Renal cortical epithelial cell (primary cell): ENCODE results near the gene OLFML2A. TPM values are rescaled to one million over a fixed set of nuclear protein-coding genes. Genes with fewer than 3 reads are reported as not detected.
"Not testable (repeated sequence)": the region's sequence is repeated elsewhere in the genome, so short reads cannot be mapped to it uniquely, and the experiment has no call there.

ENCODE experiments used
- DNase-seq: peaks from one replicate; pipeline ENCODE4 v3.0.0-alpha.2; 2011; ENCODE audit warnings: low read depth
- total RNA-seq: library from RNA; depleted of rRNA; stranded (reverse); fragments of >200 nt; gene quantifications from 2 replicates; pipeline ENCODE4 v1.2.3, GENCODE V29; 2014

OLFML2A gene
- total RNA-seq, 1 donor from 2014 or later, result 6.6 TPM

DNA sequence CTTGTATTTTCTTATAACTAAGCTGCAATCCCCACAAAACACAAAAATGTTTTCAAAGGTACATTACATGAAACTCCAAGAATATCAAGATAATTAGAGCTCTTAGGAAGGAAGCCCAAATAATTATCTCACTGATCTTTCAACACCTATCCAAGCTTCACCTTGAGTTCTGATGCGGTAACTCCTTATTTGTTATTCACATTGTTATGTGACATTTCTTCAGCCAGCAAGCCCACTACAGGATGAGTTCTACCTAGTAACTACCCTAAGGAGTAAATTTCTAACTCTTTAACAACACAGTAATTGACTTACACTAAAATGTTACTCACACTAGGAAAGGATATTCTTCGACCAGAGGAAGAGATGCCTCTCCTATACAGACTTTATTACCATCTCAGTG, 15.7 kb upstream of the OLFML2A start:
- no peak for DNase-seq

DNA sequence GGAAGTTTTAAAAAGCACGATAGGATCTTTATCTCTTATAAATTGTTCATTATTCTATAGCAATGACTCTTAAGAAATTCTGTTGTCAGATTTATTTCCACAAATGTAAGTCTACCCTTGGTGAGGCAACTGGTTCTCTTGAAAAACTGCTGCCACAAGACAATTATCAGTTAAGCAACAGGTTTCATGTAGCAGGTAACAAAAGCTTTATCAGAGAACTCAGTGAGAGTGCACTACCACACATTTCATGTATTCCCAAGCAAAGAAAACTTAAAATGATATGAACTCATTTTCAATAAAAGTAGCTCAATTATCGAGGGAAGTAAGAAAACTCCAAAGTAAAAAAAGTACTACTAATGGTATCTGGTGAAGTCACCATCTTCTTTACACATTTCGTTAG, 15.2 kb upstream of the OLFML2A start:
- no peak for DNase-seq

DNA sequence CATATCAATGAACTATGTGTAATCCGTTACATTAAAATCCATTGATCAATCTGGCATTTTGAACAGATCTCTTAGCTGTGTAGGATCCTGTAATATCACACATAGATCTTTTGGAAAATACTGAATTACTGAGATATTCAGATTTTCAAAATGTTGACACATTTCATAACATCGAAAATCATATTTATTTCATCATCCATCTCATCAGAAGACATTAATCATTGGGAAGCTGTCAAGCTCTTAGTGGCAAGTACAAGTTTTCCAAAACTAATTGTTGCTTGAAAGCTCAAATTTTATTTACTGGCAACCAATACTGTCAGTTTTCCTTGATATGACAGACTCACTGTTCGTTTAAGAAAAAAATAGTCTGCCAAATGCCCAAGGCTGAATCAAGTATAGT, 14.3 kb upstream of the OLFML2A start:
- no peak for DNase-seq

DNA sequence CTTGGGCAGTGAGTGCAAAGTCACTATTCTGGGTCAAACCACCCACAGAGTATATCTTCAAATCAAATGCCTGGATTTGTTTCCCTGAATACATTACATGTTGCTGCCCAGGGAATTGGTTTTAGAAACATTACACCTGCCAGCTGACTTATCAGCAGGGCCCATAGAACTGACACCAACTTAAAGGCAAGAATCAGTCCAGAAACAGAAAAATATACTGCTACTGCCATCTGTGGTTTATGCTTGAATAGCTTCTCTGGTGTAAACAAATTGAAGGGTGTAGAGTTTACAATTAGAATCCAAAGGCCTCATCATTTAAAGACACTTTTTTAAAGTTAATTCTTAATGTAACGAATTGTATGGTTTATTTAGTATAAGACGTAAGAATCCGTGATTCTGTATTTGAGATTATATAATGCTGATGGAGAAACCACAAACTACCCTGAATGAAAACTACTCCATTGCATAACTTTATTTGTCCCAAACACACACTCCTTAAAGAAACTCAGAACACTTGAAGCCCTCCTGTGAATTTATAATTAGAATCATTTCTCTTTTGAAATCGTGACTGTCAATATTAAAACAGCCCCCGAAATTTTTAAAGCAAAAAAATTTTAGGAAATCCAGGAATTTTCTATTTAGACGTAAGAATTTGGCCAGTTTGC, 12.0 kb upstream of the OLFML2A start:
- DNase-seq, result peak; percentile 50

DNA sequence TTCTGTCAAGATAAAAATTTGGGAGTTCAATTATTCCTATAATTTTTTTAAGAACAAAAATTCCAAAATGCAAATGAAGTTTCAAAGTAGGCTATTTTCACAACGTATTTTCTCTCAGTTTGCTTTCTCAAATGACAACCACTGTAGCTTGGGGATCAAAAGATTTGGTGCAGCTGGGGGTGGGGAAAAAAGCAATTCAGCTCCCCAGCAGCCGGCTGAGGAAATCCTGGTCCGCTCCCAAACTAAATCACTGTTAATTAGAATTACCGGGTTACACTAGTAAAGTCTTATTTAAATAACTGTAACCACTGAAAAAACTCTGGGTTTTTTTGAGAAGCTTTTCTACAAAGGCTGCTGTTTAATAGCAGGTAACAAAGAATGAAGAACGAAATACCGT, 11.5 kb upstream of the OLFML2A start:
- DNase-seq, result no peak

DNA sequence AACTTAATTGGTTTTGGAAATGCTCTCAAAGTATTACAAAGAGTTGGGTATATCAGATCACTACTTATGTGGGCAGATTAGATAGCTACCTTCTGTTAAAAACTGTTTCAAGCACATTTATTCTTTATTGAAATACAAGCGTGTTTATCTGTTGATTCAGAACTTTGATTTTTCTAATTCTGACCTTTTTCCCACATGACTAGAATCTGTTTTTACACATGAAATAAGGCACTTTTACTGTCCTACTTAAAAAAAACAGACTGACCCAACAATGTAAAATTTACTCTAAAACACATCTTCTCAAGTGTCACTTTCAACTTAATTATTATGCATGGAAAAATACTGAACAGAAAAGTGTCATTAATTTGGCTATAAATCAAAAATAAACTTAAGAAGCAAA, 10.6 kb upstream of the OLFML2A start:
- no peak for DNase-seq

DNA sequence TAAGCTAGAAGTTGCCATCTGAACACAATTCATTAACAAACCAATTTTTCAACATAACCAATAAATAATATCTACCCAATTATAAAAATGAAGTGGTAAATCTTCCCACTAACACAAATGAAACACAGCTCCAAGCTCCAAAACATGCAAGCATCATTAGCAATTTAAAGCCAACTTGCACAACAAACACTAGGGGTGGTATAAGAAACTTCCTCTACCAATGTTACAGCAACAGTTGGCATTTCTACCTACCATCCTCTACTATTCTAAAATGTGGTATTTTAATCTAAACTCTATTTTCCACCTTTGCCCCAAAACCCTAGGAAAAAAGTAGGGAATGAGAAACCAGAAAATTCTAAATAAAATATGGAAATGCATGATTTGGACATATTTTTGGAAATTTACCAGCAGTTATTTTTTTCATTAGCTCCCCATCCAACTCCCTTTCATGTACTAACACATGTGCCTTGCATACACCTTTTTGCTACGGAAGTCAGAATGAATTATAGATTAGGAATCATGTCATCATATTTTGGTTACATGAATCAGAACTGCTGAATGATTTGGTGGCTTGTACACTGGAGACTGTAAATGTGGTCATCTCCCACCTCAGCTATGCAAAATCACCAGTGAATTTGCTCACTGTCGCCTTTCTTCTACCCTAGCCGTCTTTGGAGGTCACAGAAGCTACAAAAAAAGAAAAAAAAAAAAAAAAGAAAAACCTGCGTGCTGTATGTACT, 9.9 kb upstream of the OLFML2A start:
- no peak for DNase-seq

DNA sequence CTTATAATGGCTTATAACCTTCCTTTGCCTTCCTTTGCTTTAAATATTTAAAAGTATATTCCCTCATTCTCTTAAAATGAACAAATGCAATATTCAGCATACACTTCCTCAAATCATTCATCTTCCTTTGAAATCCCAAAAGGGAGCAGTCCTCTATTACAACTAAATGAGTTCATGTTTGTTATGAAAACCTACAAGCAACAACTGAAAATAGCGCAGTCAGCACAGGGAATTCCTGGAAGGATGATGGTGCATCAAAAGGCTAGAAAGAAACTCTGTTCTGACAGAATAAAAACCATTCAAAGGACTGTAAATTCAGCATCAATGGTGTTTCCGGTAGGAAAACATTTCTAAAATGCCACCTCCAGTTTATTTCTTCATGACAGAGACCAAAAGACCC, 9.1 kb upstream of the OLFML2A start:
- no peak for DNase-seq

DNA sequence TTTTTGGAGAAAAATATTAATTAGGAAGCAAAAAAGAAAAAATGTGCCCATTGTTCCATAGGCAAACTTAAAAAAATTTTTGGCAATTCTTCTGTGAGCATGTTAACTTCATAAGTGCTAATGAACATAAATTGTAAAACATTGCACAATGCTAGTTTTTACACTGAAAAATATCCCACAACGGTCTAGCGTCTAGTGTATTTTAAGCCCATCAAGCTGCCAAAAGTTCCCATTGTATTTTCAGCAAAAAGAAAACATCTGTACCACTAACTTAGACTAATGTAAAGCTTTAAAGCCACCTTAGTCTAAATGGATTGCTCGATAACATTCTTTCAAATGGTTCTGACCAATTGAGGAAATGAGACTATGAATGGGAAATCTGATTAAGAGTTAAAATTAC, 8.6 kb upstream of the OLFML2A start:
- no peak for DNase-seq

DNA sequence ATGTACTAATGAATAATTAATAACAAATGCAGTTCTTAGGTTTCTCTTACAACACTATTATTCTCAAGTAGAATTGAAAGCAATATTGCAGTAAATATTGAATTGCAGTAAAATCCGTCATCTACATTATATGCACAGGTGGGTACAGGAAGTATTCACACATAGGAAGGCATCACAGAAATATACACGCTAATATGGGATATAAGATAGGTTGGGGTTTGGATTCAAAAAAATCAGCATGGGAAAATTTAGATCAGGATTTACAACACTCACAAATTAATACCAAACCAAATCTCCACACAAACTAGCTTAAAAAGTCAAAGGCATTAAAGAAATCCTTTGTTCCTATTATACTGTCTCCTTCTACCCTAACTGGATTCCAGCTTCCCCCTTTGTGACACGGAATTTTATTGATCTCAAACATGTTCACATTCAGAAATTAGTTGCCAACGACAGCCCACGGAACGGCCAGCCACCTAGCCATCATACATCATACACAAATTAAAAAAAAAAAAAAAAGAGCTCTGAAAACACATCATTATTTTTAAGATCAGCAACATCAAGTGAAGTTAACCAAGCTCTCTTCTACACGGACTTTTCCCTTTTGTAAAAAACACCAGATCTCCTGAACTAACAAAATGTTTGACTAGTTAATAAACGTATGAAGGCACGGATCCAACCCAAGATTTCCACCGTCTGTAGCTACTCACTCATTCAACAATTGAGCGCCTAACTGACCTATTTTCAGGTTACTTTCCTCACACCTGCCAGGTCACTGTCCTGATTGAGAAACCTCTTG, 8.0 kb upstream of the OLFML2A start:
- DNase-seq, result no peak

DNA sequence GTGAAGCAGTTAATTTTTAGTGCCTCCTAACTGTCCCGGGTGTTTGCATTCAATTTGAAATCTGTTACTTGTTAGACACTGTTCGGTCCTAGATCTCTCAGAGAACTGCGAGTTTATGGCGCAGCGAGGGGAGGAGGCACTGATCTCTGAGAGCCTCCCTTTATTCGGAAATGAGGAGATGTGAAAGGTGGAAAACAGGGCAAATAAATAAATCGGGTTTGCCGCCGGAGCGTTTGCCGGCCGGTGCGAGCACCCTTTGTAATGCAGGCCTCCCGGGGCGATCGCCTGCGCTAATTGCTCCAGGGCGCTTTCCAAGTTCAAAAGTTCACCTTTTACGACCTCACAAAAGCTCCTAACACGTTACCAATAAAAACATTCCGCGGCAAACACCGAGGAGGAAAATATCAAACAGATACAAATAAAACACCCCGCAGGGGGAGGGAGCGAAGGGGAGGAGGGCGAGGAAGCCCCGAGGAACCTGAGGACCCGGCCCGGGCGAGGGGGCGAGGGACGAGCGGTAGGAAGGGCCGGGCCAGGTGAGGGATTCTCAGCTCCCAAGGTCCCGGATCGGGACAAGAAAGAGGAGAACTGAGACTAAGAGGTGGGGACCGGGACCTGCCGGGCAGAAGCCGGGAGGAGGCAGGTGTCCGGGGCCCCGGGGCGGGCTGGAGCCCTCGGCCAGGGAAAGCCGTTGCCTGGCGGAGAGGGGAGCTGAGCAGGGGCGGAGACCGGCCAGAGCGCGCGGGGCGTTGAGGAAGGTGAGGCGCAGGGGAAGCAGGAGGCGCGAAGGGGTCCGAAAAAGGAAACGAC, 7.2 kb upstream of the OLFML2A start:
- DNase-seq, result peak; percentile 39

DNA sequence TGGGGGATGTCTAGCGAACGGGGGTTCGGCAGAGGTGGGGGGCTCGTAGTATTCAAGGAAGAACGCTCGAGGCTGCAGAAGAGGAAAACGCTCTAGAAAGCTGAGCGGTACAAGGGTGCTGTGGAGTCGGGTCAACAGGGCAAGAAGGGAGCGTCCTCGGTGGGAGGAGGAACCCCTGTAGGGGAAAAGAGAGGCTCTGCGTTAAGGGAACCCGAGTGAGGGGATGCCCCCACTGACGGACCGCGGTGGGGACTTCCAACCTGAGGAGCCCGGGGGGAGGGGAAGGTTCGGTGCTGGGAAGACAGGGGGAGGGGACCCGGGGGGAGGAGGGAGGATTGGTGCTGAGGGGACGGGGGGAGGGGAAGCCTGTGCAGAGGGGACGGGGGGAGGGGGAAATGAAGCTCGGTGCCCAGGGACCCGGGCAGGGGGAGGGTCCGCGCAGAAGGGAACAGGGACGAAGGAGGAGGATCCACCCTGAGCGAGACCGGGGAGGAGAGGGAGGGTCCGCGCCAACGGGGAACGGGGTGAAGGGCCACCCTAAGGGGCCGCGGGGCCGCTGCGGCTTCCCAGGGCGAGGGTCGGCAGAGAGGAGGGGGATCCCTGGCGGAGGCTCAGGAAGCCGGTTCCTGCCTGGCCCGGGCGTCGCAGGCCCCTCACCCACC, 6.4 kb upstream of the OLFML2A start:
- DNase-seq, result no peak

DNA sequence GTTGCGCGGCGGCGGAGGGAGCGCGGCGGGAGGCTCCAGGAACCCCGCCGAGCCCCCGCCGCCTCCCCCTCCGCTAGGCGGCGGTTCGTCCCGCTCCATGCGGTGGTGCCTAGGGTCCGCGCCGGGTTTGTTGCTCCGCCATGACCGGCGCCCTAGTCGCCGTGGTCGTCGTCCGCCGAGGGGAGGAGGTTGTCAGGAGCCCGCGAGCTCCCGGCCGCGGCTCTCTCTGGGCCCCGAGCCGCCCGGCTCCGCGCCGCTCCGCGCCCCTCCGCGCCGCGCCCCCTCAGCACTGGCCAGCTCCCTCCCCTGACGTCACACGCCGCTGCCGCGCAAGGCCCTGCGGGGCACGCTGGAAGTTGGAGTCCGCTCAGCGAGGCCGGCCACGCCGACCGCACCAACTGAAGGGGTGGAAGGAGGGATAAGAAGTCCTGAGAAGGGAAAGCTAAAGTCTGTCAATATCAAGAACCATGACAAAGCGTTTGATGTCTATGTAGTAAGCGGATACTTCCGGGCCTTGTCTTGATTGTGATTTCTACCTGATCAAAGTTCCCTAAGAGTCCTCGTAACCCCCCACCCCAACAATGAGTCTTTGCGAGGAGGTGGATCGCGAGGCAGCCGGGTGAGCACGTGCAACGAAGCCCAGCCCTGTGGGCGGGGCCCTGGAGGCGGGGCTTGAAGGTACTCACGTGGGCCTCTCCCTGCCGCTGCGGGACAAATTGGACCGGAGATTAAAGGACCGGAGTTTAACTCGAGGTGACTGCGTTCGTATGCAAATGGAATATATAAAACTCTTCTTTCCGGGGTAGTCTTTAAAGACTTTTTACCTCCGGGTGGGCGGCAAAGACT, 5.7 kb upstream of the OLFML2A start, which contains the start of gene NR6A1:
Gene NR6A1, minus strand, starts transcription at position 291 of the 846 bp plus-strand sequence.
- peak; percentile 90 for DNase-seq

DNA sequence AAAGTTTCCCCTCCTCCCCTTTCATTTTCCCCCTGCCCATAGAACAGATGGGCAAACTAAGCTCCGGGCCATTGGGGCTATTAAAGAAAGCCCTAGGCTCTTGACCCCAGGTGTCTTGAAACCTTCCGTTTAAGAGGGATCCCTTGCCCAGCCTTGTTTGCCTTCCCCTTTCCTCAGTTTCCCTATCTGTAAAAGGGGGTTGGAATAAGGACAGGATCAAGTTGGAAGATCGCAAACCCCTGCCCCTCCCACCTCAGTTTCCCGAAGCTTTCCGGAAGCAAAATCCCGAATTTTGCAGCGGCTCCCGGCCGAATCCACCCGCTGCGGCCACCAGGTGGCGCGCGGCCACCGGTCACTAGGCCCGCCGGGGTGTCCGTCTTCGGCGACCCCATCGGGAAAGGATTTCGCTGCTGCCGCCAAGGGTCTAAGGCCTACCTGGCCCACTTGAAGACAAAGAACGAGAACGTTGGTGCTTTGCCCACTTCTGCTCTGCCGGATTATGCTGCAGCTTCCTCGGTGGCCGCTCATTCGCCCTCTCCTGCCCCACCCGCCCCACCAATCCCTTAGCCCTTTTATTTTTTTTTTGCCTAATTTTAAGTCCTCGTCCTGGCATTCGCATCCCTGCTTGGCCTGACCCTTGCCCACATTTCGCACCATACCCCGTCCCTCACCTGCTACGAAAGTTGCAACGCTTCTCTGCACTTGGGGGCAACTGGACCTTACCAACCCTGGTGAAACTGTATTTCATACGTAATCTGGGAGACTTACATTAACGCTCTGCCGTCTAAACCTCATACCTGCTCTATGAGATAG, 4.9 kb upstream of the OLFML2A start:
- DNase-seq, result peak; percentile 57

DNA sequence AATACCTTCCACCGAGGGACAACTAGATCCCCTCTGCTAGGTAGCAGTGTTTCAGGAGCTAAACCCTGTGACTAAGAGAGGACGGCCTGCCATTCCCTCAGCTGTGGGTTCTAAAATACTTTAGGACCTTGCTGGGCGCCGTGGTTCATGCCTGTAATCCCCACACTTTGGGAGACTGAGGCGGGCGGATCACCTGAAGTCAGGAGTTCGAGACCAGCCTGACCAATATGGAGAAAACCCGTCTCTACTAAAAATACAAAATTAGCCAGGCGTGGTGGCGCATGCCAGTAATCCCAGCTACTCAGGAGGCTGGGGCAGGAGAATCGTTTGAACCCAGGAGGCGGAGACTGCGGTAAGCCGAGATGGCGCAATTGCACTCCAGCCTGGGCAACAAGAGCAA, 4.1 kb upstream of the OLFML2A start:
- not testable (repeated sequence) for DNase-seq

DNA sequence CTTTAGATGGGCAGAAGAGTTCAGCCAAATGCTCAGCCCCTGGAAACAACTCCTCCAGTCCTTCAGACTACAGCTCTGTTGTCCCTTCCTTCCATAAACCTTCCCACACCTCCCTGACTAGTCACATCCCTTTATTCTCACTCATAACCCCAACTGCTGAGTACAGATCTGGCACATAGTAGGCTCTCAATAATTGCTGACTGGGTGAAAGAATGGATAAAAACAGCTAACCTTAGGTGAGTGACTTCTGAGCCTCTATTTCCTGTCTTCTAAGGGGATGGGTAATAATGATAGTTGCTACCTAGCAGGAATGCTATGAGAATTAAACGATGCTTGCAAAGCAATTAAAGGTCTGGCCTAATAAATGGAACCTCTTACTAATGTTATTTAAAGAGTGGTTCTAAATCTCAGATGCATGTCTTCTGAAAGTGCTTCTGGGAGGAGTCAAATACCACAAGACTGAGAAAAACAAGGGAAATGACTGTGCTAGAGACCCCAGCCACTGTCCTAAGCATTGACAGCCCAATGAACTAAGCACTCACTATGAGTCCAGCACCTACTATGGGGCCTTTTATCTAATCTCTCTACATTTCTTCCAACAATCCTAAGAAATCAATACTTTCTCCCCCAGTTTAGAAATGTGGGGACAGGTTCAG, 3.3 kb upstream of the OLFML2A start:
- DNase-seq, result no peak

DNA sequence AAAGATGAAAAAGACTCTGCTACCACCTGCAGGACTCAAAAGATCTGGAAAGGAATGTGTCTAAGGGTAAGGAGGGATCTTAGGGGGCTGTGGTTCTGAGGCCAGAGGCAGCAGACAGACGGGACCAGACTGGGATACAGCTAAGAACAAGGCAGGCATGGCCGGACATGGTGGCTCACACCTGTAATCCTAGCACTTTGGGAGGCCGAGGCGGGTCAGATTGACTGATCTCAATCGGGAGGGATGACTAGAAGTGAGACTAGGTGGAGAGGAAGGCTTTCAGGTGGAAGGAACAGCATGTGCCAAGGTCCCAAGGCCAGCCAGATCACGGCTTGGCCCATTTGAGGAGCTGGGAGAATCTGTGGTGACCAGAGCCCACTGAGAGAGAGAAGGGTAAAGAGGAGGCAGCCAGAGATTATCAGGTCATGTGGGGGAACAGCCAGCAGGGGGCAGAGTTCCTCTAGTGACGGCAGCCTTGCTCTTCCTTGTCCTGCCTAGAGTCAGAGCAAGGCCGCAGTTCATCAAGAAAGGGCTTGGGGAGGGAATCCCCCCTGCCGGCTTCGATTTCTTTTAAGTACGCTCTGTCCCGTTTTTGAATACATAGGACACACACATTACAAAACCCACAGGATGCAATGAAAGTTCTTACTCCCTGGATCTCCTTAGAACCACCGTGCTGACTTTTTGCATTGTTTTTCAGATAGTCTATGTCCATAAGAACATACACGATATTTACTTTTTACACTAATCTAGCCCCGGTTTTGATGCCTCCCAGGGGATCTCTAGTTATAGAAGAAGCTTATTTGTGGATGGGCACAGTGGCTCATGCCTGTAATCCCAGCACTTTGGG, 2.6 kb upstream of the OLFML2A start:
- peak; percentile 45 for DNase-seq

DNA sequence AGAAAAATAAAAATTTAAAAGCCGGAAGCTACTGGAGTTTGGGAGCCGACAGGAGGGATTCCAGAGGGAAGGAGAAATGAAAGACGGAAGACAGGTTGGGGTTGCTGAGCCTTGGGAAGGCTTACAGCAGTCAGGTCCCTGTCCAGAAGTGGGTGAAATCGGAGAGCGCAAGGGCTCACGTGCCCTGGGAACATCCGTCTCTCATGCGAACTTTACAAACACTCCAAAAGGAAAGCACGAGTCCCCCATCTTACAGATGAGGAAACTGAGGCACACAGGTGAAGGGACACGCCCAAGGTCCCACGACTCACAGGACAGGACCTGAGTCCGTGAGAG, 347 bp upstream of the OLFML2A start:
- DNase-seq, result no peak
